ENCODE measurements around the gene GRIN2A.

GRIN2A gene

GRCh38 chr16:10085078-10085798 is 97.0 kb downstream of the GRIN2A start:
- no peak for DNase-seq (ENCODE audit: low read depth)

DNA sequence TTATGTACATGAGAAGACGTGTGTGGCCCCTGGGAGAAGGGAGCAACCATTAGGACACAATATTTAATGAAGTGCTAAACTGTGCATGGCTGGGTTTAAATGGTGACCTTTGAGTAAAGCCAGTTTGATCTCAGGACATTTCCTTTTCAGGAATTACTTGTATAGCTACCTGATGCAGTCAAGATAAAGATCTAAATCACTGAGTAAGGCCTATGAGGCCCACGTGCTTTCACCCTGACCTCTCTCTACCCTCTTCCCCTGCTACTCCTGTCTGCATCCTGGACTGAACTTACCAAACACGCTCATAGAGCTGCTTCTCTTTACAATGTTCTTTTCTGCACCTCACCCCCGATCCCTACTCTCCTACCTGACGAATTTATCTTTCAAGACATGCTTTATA is 98.9 kb downstream of the GRIN2A start:
- no peak for DNase-seq (ENCODE audit: low read depth)

DNA sequence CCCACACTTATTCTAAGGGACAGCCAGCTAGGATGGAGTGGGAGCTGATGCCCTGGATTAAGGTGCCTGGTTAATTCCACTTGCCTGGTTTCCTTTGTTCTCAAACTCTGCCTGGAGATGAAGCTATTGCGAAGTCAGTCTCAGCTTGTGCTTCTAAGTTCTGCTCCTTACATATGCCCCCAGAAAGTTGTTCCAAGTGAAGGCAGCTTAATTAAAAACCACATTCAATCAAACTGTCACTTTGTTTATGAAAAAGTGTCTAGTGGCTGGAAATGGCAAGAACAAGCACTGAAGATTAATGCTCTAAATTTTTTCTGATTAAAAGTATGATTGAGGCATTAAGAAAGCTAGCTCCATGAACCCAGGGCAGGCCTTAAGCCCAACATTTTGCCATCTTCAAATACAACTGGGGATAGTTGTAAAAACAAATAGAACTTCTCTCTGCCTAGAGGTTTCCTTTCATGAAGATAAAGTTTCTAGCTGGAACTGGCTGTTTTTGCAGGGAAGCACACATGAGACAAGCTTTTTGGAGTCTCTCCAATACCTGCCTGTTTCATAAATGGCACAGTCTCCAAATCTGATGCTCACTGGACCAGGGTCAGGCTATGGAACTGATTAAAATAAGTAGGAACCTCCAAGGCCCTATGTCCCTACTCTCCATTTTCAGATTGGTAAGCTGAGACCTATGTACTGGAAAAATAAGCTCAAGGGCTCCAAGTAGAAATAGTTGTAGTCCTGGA is 100.9 kb downstream of the GRIN2A start:
- no peak for DNase-seq (ENCODE audit: low read depth)

DNA sequence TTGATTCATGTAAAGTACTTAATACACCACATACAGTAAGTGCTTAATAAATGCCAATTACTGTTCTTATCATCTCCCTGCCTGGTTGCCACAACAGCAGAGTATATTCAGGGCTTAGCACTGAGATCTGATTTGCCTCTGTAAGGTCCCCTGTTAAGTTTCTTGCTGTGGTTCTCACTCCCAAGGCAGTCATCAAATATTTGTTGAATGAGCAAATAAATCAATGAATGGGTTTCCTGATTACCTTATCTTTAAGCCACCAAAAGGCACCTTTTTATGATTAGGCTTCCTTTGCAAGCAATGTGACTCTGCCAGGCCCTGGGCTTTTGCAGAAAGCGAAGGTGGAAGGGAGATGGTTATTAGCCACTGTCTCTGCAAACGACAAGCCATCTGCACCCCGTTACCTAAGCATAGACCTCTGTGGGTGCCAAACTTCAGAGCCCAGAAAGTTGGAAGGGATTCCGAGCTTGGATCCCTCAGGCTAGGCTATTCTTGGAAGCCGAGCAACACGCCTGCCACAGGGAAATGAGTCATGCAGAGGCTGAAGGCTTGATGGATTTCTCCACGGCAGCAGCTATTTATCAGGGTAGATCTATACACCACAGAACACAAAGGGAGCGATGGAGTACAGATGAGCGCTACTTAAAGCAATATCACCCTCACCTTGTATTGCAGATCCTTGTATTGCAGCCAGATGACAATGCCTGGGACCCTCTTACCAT is 102.0 kb downstream of the GRIN2A start:
- no peak for DNase-seq (ENCODE audit: low read depth)

DNA sequence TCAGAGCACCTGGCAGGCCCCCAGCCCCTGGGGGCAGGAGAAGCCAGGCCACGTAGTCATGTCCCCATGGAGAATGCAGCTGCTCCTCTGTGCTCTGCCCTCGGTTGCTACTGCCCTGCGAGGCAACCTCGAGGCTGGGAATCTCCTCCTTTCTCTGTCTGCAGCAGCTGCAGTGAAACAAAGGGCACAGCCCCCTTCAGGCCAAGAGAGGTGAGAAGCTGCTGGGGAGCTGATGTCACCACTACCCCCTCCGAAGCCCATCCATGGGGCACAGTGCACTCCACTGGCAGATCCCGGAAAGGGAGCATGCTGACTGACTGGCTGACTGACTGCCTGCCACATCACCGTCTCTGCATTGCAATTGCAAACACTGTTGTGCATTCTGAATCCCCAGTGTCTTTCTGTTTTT is 103.7 kb downstream of the GRIN2A start:
- no peak for DNase-seq (ENCODE audit: low read depth)

DNA sequence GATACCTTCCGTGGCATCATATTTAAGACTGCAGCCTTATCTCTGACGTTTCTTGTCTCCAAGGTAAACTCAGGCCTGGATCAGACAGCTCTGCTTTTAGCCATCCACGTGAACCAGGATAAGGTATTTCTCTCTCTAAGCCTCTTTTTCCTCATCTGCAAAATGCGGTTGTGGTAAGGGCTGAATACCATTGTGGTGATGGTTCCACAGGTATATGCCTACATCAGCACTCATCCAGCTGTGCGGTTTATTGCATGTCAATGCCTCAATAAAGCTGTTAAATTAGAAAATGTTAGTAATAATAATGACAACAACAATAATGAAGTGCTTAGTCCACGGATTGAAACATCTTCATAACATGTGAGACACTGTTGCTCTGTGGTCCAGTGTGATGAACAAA is 104.4 kb downstream of the GRIN2A start:
- no peak for DNase-seq (ENCODE audit: low read depth)

- DNase-seq (ENCODE audit: low read depth) = no peak
Observed at GRCh38 chr16:10076037-10076436, 106.2 kb downstream of the GRIN2A start.

GRCh38 chr16:10070591-10070990 is 111.6 kb downstream of the GRIN2A start:
- no peak for DNase-seq (ENCODE audit: low read depth)

DNA sequence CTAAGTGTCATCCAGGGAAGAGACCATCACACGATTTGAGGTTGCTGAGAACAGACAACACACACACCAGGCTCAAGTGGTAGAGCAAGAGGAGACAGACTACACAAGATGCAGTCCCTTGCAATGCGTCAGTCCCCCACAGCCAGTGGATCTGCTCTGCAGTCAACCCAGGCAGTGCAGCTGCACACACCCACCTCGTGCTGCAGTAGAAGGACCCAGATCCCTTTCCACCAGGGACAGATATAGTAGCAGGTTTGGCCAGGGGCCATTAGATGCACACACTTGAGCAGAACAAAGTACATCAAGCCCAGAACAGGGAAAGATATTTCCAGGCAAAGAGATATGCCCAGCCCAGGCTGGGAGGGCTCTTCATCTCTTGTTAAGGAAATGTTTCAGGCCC is 112.9 kb downstream of the GRIN2A start:
- DNase-seq (ENCODE audit: low read depth) = no peak

DNA sequence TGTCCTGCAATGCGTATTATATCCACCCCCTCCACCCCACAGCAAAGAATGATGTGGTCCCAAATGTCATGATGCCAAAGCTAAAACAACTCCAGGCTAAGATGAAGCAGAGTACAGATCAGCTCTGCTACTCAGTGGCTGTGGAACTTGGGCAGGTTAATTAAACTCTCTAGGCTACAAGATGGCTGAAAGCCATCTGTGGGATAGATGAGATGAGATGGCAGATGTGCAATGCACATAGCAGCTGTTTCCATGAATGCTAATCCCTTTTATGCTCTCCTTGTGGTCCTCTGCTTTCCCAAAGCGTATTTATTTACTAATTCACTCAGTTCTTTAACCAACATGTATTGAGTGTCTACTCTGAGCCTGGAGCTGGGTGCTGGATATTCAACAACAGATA is 114.4 kb downstream of the GRIN2A start:
- DNase-seq (ENCODE audit: low read depth) = no peak

DNA sequence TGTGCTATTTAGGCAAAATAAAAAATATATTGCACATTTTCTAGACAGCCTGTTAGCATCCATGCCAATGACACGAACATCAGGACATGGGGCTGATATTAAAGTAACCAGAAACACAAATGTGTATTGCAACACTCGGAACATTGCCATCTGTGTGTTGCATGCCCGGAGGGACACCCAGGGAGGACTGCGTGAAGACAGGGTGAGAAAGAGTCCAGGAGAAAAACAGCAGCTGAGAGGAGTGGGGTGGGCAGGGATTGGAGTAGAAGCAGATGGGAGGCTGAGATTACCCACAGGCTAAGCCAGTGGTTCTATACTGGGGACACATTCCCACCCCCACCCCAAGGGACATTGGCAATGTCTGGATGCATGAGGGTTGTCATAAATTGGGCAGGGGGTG is 114.8 kb downstream of the GRIN2A start:
- no peak for DNase-seq (ENCODE audit: low read depth)

DNA sequence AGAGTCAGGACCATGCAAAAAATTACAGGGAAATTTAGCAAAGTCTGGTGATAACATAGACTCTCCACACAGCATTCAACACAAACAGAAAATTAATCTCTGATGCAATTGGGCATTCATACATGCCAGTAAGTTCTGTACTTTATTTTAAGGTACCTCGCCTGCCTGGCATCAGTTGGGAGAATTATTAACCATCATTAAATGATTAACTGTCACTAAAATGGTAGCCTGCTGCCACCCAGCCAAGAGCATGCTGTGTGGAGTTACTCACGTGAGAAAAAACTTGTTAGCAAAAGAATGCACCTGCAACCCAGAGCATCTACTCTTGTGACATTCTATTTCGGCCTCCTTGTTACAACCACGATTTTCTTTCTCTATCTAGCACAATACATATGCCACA is 117.2 kb downstream of the GRIN2A start:
- DNase-seq (ENCODE audit: low read depth) = no peak

DNA sequence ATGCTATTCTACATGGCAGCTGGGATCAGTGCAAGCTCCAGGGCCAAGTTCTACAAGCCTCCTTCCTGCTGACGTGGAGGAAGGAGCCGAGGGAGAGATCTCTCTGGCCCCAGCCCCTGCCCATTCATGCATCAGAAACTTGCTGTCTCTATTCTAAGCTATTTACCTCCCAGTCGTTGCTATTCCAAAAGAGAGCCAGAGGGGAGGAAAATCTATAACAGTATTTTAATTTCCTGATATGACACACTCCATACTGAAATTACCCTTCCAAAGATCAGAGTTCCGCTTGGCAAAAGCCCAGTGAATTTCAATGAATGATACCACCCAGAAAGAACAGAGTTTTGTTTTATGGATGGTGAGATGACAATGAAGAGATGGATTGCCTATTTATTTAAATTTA is 133.4 kb downstream of the GRIN2A start:
- no peak for DNase-seq (ENCODE audit: low read depth)

- DNase-seq (ENCODE audit: low read depth) = no peak
Observed at GRCh38 chr16:10045947-10046346, 136.3 kb downstream of the GRIN2A start.

DNA sequence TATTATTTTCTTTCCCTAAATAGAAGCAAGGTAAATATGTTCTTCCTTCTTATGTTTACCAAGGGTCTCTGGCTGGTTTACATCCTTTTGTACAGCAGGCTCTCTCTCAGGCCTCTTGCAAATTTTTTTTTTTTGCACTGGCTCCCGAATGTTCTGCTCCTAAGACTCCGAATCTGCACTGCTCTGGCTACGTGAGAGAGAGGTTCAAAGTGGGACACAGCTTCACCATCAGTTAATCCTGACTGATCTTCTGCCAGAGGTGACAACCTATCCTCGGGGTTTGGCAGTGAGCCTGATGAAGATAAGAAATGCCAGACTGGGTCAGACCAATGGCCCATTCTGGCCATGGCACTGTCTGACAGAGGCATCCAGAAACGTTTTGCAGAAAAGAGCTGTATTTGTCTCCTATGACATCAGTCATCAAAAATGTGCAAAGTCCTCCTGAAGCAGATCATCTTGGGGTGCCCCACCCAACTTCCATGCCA is 136.9 kb downstream of the GRIN2A start:
- no peak for DNase-seq (ENCODE audit: low read depth)

GRCh38 chr16:10040136-10041080 is 141.8 kb downstream of the GRIN2A start:
- DNase-seq (ENCODE audit: low read depth) = no peak

GRCh38 chr16:10039220-10040096 is 142.8 kb downstream of the GRIN2A start:
- no peak for DNase-seq (ENCODE audit: low read depth)

DNA sequence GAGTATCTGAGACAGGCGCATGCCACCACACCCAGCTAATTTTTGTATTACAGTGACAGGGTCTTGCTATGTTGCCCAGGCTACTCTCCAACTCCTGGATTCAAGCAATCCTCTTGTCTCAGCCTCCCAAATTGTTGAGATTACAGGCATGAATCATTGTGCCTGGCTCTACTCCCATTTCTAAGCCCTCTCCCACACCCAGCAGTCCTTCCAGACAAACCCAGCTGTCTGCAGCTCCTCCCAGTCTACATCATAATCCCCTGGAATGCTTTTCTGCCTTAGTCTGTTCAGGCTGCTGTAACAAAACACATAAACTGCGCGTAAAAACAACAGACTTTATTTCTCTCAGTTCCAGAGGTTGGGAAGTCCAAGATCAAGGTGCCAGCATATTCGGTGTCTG is 144.5 kb downstream of the GRIN2A start:
- DNase-seq (ENCODE audit: low read depth) = no peak

- DNase-seq (ENCODE audit: low read depth) = no peak
Observed at GRCh38 chr16:10036956-10037355, 145.3 kb downstream of the GRIN2A start.

DNA sequence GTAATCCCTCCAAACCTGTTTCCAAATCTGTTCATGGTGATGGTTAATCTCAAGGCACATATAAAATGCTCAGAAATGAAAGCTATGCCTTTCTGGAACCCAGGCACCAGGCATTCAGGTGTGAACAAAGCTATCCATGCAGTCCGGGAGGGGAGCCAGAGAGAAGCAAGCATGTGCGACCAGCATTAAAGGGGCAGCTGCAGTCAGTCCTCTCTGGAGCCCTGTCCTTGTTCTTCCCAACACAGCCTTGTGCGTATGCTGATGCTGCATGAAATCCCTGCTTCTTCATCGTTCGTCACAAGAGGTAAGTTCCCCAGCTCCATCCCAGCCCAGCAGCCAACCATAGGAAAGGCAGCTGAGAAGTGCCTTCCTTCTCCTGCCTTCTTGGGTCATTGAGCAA is 148.7 kb downstream of the GRIN2A start:
- no peak for DNase-seq (ENCODE audit: low read depth)

DNA sequence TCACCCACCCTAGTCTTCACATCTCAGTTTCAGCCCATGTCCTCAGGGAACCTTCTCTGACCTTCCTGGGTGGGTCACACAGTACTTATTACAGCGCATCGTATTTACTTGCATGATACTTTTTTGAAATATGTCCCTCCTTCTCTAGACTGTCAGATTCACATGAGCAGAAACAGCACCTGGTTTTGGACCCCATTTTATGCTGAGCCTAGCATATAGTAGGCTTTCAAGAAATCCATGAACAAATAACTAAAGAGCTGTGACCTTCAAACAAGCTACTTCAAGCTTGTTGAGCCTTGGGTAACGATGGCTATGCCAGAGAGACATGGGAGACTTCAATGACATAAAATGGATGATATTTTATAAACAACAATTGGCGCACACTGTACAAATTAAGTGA is 150.3 kb downstream of the GRIN2A start:
- no peak for DNase-seq (ENCODE audit: low read depth)
